ENCODE data around the gene CACNA2D3.
"Not testable (repeated sequence)": the region's sequence is repeated elsewhere in the genome, so short reads cannot be mapped to it uniquely, and the experiment has no call there.

CACNA2D3 gene

DNA sequence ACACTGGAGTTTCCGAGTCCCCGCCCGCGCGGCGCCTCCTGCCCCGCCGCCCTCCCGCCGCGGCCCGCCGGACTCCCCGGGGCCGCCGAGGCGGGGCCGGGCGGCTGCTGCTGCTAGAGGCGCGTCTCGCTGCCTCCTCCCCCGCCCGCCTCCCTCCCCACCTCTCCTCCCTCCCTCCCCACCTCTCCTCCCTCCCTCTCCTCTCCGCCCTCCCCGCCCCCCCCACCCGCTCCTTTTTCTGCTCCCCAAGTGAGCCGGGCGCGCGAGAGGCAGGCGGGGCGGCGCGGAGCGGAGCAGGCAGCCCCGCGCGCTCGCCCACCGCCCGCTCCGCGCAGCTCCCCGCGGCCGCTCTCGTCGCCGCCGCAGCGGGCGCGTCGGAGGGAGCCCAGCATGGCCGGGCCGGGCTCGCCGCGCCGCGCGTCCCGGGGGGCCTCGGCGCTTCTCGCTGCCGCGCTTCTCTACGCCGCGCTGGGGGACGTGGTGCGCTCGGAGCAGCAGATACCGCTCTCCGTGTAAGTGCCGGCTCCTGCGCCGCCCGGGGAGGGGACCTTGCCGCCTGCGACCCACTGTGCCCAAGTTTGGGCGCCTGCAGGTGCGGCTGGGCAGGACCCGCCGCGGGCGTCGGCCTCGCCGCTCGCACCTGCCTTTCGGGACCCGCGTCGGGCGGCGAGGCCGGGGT lies at the start of gene CACNA2D3:
Gene CACNA2D3 (plus strand): TSS at position 229 of the 679 bp plus-strand sequence.
- no peak for DNase-seq

GRCh38 chr3:54073386-54073785 lies 49.0 kb upstream of the CACNA2D3 start:
- no peak for DNase-seq

DNA sequence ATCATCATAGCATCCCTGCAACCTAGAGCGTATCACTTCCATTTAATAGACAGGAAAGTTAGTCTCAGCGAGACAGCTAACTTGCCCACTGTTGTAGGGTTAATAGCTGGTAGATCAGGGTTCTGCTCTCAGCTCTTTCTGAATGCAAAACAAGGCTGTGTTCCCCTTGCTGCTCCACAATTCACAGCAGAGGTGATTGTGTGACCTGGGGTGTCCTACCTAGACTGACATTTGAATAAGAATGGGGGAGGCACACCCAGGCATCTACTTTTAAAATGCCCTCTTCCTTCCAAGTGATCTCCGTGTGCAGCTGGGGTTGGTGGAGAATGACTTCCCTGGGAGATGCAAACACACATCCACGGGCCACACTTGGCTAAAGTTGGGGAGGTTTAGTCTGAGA lies 43.0 kb upstream of the CACNA2D3 start:
- DNase-seq, result no peak

- DNase-seq, result no peak
Measured at GRCh38 chr3:54079730-54080325, 42.5 kb upstream of the CACNA2D3 start.

DNA sequence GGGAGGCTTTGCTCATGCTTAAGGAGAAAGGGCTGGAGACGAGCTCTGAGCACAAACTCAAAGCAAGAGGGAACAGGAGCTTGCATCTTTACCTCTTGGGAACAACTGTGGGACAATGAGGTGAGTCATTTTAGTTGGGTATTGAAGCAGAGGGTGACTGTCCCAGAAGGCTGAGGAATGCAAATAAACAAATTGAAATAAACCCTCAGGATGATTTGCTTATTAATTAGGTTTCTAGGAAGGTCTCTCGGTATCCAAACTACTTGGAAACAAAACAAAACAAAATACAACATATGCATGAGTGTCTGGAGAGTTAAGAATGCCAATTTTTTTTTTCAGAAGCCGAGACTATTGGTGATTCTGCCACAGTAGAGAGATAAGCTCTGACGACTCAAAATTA lies 38.4 kb upstream of the CACNA2D3 start:
- no peak for DNase-seq

GRCh38 chr3:54085936-54086335 lies 36.4 kb upstream of the CACNA2D3 start:
- DNase-seq, result no peak

GRCh38 chr3:54086652-54087405 lies 35.5 kb upstream of the CACNA2D3 start:
- DNase-seq, result no peak

- no peak for DNase-seq
Measured at GRCh38 chr3:54087581-54088410, 34.6 kb upstream of the CACNA2D3 start.

- no peak for DNase-seq
Measured at GRCh38 chr3:54093491-54094248, 28.7 kb upstream of the CACNA2D3 start.

GRCh38 chr3:54094926-54095325 lies 27.4 kb upstream of the CACNA2D3 start:
- no peak for DNase-seq

GRCh38 chr3:54099381-54099780 lies 23.0 kb upstream of the CACNA2D3 start:
- DNase-seq, result no peak

DNA sequence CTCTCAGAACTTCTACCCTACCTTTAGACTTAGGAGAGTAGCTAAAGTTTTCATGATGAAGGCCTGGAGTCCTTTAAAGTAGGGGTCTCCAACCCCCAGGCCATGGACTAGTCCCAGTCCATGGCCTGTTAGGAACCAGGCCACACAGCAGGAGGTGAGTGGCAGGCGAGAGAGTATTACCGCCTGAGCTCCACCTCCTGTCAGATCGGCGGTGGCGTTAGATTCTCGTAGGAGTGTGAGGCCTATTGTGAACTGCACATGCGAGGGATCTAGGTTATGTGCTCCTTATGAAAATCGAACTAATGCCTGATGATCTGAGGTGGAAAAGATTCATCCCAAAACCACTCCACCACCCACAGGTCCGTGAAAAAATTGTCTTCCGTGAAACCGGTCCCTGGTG lies 18.3 kb upstream of the CACNA2D3 start:
- no peak for DNase-seq

DNA sequence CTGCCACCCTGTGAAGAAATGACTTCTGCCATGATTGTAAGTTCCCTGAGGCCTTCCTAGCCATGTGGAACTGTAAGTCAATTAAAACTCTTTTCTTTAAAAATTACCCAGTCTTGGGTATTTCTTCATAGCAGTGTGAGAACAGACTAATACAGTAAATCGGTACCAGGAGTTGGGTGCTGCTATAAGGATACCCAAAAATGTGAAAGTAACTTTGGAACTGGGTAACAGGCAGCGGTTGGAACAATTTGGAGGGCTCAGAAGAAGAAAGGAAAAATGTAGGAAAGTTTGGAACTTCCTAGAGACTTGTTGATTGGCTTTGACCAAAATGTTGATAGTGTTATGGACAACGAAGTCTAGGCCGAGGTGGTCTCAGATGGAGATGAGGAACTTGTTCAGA lies 6.2 kb upstream of the CACNA2D3 start:
- not testable (repeated sequence) for DNase-seq

- DNase-seq, result no peak
Measured at GRCh38 chr3:54120657-54121413, 1.5 kb upstream of the CACNA2D3 start.

- no peak for DNase-seq
Measured at GRCh38 chr3:54121414-54122323, 683 bp upstream of the CACNA2D3 start.

GRCh38 chr3:54123003-54123775 lies 837 bp downstream of the CACNA2D3 start:
- no peak for DNase-seq

DNA sequence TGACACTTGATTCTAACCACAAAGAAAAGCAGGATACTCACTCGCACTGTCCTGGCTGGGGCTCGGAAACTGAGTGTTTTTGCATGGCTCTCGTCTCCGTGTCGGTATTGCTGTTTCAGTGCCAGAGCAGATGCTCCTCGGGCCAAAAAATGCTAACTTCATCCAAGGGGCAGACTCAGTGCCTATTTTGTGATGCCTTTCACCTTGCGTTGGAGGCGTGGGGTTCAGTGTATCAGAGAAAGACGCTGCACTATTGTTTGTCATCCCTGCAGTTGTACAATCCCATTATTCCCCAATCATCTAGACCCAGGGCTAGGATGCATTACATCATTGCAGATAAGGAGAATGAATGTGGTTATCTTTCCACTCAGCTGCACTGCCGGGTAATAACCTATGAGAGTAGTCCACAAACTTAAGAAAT lies 1.4 kb downstream of the CACNA2D3 start:
- no peak for DNase-seq

- DNase-seq, result no peak
Measured at GRCh38 chr3:54125300-54125699, 2.9 kb downstream of the CACNA2D3 start.

GRCh38 chr3:54126551-54126950 lies 4.2 kb downstream of the CACNA2D3 start:
- DNase-seq, result no peak

All from NCI-H2081 treated with DMSO at 0.1 percent for 48 hours (cell line).